ENCODE measurements around the gene ADM2. TPM values are rescaled to one million over a fixed set of nuclear protein-coding genes. Genes with fewer than 3 reads are reported as not detected.

Gene ADM2
- total RNA-seq, 4 donors from 2014 or later, result 0.53 TPM; not detected in 3

GRCh38 chr22:50461536-50461935 lies 19.8 kb upstream of the ADM2 start:
- TF ChIP-seq POLR2A (IDR thresholded peaks at IDR 0.05) (no peak), CTCF (IDR thresholded peaks at IDR 0.05 in 4 of 5, conservative IDR thresholded peaks at IDR 0.05 in 1 of 5) (no peak)
- ATAC-seq (no peak), DNase-seq (no peak)
- in situ Hi-C loops (cut with MboI; ENCODE audit: low sequenced_read_pairs in 4 of 4), result no loop called here
- Histone ChIP-seq H3K9me3 (no peaks in the 10 kb centered on the region), H3K27ac (no peak overlapping the region), H3K36me3 (peaks cover 0 to 97% of the 10 kb centered on the region in 2 donors), H3K4me1 (no peaks in the 10 kb centered on the region), H3K27me3 (no peaks in the 10 kb centered on the region), H3K4me3 (no peak overlapping the region)
- intact Hi-C loops (cut with DNase I; ENCODE audit: low total_unique reads), result no loop called here

GRCh38 chr22:50461979-50462540 lies 19.3 kb upstream of the ADM2 start:
- no peaks in the 10 kb centered on the region for H3K9me3 ChIP-seq
- ATAC-seq, result no peak
- intact Hi-C loops (cut with DNase I; ENCODE audit: low total_unique reads), result no loop called here
- no peak for DNase-seq
- H3K4me1 ChIP-seq, result no peaks in the 10 kb centered on the region
- peaks cover 0 to 98% of the 10 kb centered on the region in 2 donors for H3K36me3 ChIP-seq
- in situ Hi-C loops (cut with MboI; ENCODE audit: low sequenced_read_pairs in 4 of 4), result no loop called here
- no peak overlapping the region for H3K4me3 ChIP-seq
- TF ChIP-seq POLR2A (IDR thresholded peaks at IDR 0.05), result no peak
- no peak for TF ChIP-seq CTCF (IDR thresholded peaks at IDR 0.05 in 4 of 5, conservative IDR thresholded peaks at IDR 0.05 in 1 of 5)
- H3K27me3 ChIP-seq, result no peaks in the 10 kb centered on the region
- no peak overlapping the region for H3K27ac ChIP-seq

GRCh38 chr22:50463188-50463900 lies 18.0 kb upstream of the ADM2 start:
- Histone ChIP-seq H3K4me3 (no peak overlapping the region), H3K27me3 (no peaks in the 10 kb centered on the region), H3K9me3 (no peaks in the 10 kb centered on the region), H3K36me3 (peaks cover 0 to 93% of the 10 kb centered on the region in 2 donors), H3K4me1 (no peaks in the 10 kb centered on the region), H3K27ac (no peak overlapping the region)
- DNase-seq (no peak), ATAC-seq (no peak)
- in situ Hi-C loops (cut with MboI; ENCODE audit: low sequenced_read_pairs in 4 of 4) (no loop called here), intact Hi-C loops (cut with DNase I; ENCODE audit: low total_unique reads) (no loop called here)
- no peak for TF ChIP-seq CTCF (IDR thresholded peaks at IDR 0.05 in 4 of 5, conservative IDR thresholded peaks at IDR 0.05 in 1 of 5)

- no peaks in the 10 kb centered on the region for H3K9me3 ChIP-seq
- H3K27ac ChIP-seq, result no peak overlapping the region
- H3K27me3 ChIP-seq, result no peaks in the 10 kb centered on the region
- no peak for ATAC-seq
- DNase-seq, result no peak
- intact Hi-C loops (cut with DNase I; ENCODE audit: low total_unique reads), result no loop called here
- H3K36me3 ChIP-seq, result peaks cover 0 to 82% of the 10 kb centered on the region in 2 donors
- H3K4me3 ChIP-seq, result no peak overlapping the region
- H3K4me1 ChIP-seq, result peaks cover 0 to 2% of the 10 kb centered on the region in 2 donors
- no peak for TF ChIP-seq POLR2A (IDR thresholded peaks at IDR 0.05)
- no peak for TF ChIP-seq CTCF (IDR thresholded peaks at IDR 0.05 in 4 of 5, conservative IDR thresholded peaks at IDR 0.05 in 1 of 5)
- in situ Hi-C loops (cut with MboI; ENCODE audit: low sequenced_read_pairs in 4 of 4), result no loop called here
Observed at GRCh38 chr22:50464451-50464850, 16.9 kb upstream of the ADM2 start.
